Measurements from ENCODE around the gene CLDN5.

- TF ChIP-seq CTCF (conservative IDR thresholded peaks at IDR 0.05; ENCODE audit: low read depth, low read length) = no peak
- TF ChIP-seq EZH2 (IDR thresholded peaks at IDR 0.05; ENCODE audit: low read length, unreplicated experiment) = no peak
These were observed 24.8 kb upstream of the CLDN5 start for GRCh38 chr22:19548964-19549363.

Data from PC-3 (cell line).